SU-DHL-6 (cell line): Measurements from ENCODE around the gene STK11.

Experiments
- H2AFZ ChIP-seq: fragments of 200-600 bp; sonication (generic); 2 replicates; pipeline ENCODE4 v1.6.1; 2014; ENCODE audit warnings: low read depth, mild to moderate bottlenecking, moderate library complexity, mixed read lengths, antibody characterized with exemption, low read length; ENCODE audit not compliant: severe bottlenecking
- H3F3A ChIP-seq: fragments of 200-600 bp; shearing (Covaris generic); 2 replicates; pipeline ENCODE4 v1.6.0; 2016; ENCODE audit warnings: antibody characterized with exemption, mild to moderate bottlenecking; ENCODE audit not compliant: insufficient read depth
- H3K27ac ChIP-seq: fragments of 200-600 bp; sonication (generic); 2 replicates; pipeline ENCODE4 v1.5.1; 2016; ENCODE audit warnings: low read depth, mild to moderate bottlenecking, low read length, moderate library complexity, mixed read lengths
- H3K27me3 ChIP-seq: fragments of 200-600 bp; sonication (generic), shearing (Covaris generic); 2 replicates; pipeline ENCODE4 v1.6.0; 2014; ENCODE audit warnings: mild to moderate bottlenecking, low read length
- H3K36me3 ChIP-seq: fragments of 200-600 bp; sonication (generic); 2 replicates; pipeline ENCODE4 v1.6.1; 2014; ENCODE audit warnings: mild to moderate bottlenecking, low read length, mixed read lengths
- H3K4me2 ChIP-seq: fragments of 300-600, 200-600 bp; shearing (Covaris generic), sonication (generic); 2 replicates; pipeline ENCODE4 v1.6.0; 2014; ENCODE audit warnings: low read length, low read depth, mild to moderate bottlenecking; ENCODE audit not compliant: poor library complexity, severe bottlenecking
- H3K4me3 ChIP-seq: fragments of 200-600 bp; sonication (generic); 2 replicates; pipeline ENCODE4 v1.5.1; 2014; ENCODE audit warnings: antibody characterized with exemption, low read length, mild to moderate bottlenecking, mixed read lengths; ENCODE audit not compliant: insufficient read depth, poor library complexity, severe bottlenecking
- H3K79me2 ChIP-seq: fragments of 200-600 bp; sonication (generic); 2 replicates; pipeline ENCODE4 v1.6.1; 2014; ENCODE audit warnings: mild to moderate bottlenecking, low read length, moderate library complexity; ENCODE audit not compliant: insufficient read depth
- H3K9ac ChIP-seq: fragments of 200-600 bp; sonication (generic); 2 replicates; pipeline ENCODE4 v1.7.0; 2014; ENCODE audit warnings: mild to moderate bottlenecking, low read length
- H3K9me2 ChIP-seq: fragments of 200-600 bp; sonication (generic); replicated peaks from 2 replicates; pipeline ENCODE4 v1.6.1; 2014; ENCODE audit warnings: low read length; ENCODE audit not compliant: insufficient read depth
- H3K9me3 ChIP-seq: fragments of 200-600 bp; sonication (generic); 2 replicates; pipeline ENCODE4 v1.6.1; 2014; ENCODE audit warnings: low read length, mixed read lengths; ENCODE audit not compliant: insufficient read depth
- H4K20me1 ChIP-seq: fragments of 200-600 bp; sonication (generic); 2 replicates; pipeline ENCODE4 v1.6.1; 2014; ENCODE audit warnings: low read depth, mild to moderate bottlenecking, antibody characterized with exemption, low read length, moderate library complexity, mixed read lengths
- CTCF ChIP-seq: fragments of 200-600 bp; sonication (generic); IDR thresholded peaks from one replicate; pipeline ENCODE4 v1.5.1; 2017; ENCODE audit warnings: antibody characterized with exemption, mild to moderate bottlenecking, low read length, moderate library complexity; ENCODE audit not compliant: insufficient read depth, poor library complexity, severe bottlenecking
- EZH2phosphoT487 ChIP-seq: fragments of 200-600 bp; sonication (generic), shearing (Covaris generic); conservative IDR thresholded peaks from 2 replicates; pipeline ENCODE4 v1.6.1; 2018; ENCODE audit warnings: mild to moderate bottlenecking, antibody characterized with exemption, low read length, moderate library complexity, mixed read lengths

STK11 gene

DNA sequence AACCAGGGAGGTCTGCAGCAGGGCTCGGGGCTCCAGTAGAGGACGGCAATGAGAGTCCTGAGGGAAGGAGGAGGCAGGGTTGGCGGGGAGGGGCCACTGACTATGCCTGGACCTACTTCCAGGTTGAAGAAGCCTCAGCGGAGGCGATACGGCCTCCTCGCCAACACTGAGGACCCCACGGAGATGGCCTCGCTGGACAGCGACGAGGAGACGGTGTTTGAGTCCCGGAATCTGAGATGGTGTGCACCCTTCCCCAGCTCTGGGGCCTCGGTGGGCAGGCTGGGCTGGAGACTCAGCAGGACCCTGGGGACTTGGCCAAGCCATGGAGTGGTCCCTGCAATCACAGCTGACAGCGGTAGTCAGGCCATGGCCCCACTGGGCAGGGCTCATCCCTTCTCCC, 71.5 kb downstream of the STK11 start:
- no peak for TF ChIP-seq EZH2phosphoT487
- no peak for TF ChIP-seq CTCF
- no peaks in the 10 kb centered on the region for H3K9me3 ChIP-seq
- no peaks in the 10 kb centered on the region for H3K9me2 ChIP-seq
- H3K27ac ChIP-seq = peak overlapping the region; percentile 84
- peaks cover 13% of the 10 kb centered on the region; the same call in 1 of the 2 replicates for H3K79me2 ChIP-seq
- H3K27me3 ChIP-seq = no peaks in the 10 kb centered on the region
- peaks cover 6% of the 10 kb centered on the region; the same call in 1 of the 2 replicates for H3K36me3 ChIP-seq
- H3F3A ChIP-seq = peaks cover 33% of the 10 kb centered on the region
- no peaks in the 10 kb centered on the region for H4K20me1 ChIP-seq
- H3K9ac ChIP-seq = peak overlapping the region; percentile 96
- H2AFZ ChIP-seq = no peak overlapping the region
- H3K4me3 ChIP-seq = peak overlapping the region; percentile 66
- peak overlapping the region; percentile 81 for H3K4me2 ChIP-seq
